Renal cortical epithelial cell (primary cell): ENCODE measurements around the gene ARAP2. TPM values are rescaled to one million over a fixed set of nuclear protein-coding genes. Genes with fewer than 3 reads are reported as not detected.

Experiments
- DNase-seq: peaks from one replicate; pipeline ENCODE4 v3.0.0-alpha.2; 2011; ENCODE audit warnings: low read depth
- total RNA-seq: library from RNA; depleted of rRNA; stranded (reverse); fragments of >200 nt; gene quantifications from 2 replicates; pipeline ENCODE4 v1.2.3, GENCODE V29; 2014

ARAP2 gene
- total RNA-seq, 1 donor from 2014 or later, result 27.3 TPM

DNA sequence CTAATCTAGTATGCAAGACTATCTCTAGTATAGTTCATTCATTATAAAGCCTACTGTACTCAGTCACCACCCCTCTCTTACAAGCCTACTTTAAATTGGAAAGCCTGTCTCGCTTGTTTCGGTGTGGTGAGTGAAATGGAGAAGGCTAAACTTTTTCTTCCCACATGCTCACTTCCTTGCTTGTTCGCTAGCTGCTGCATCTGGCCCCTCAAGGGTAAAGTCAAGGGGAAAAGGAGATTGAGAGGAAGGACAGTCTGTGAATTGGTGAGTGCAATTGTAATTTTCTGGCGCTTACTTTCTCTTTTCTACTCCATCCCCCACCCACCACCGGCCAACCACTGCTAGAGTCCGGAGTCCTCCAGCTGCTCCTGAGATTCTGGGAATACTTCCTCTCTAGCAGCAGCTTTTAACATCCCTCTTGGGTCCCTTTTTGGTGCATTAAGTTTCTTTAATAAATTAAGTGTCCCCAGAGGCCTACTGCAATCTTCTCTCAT is 12.1 kb upstream of the ARAP2 start:
- no peak for DNase-seq

GRCh38 chr4:36255577-36255976 is 11.3 kb upstream of the ARAP2 start:
- peak; percentile 85 for DNase-seq

- DNase-seq, result no peak
Observed at GRCh38 chr4:36254371-36254770, 10.1 kb upstream of the ARAP2 start.

GRCh38 chr4:36251983-36252382 is 7.7 kb upstream of the ARAP2 start:
- DNase-seq, result no peak

DNA sequence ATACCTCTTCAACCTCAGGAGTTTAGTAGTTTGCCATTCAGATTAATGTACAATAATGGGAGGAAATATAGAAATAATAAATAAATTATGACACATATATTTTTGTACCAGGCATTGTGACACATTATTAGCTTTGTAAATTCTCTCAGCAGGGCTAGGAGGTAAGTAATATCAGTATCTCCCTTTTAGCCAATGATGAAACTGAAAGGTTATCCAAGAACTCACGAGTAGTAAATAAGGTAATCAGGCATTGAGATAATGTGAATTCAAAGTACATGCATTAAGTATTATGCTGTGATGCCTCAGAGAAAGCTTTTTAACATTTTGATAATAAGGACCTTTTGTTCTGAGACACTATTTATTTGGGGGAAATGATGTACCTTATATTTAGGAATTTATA is 5.3 kb upstream of the ARAP2 start:
- DNase-seq, result no peak

- peak; percentile 51 for DNase-seq
Observed at GRCh38 chr4:36243355-36244256, 708 bp downstream of the ARAP2 start.

DNA sequence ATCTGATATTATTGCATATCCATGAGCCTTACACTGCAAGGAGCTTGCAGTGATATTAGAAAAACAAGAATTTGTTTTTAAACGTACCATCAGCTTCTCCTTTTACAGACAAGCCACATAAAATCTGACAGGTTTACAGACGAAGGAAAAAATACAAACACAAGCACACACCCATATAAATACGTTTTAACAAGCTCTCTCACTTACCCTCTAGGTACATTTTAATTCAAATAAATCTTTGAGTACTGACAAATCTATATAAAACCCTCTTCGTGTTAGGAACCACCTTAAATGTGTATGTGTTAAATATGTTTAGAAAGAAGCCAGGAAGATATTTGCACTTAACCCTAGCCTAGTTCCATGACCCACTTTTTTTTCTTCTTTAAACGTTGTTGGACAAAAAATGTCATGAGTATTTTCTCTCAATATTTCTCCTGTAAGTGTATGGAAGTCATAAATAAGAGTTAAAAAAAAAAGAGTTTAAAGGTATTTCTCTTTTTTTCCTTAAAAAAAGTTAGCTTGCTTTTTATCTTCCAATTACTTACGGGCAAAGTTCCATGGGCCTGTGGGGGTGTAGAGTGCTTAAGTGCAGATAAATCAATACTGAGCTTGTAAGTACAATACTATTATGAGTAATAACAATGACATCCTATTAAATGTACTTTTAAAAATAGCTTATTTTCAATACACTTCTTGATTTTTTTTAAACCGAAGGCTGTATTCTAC is 1.5 kb downstream of the ARAP2 start:
- DNase-seq, result peak; percentile 36

- DNase-seq, result peak; percentile 81
Observed at GRCh38 chr4:36241771-36242170, 2.5 kb downstream of the ARAP2 start.

DNA sequence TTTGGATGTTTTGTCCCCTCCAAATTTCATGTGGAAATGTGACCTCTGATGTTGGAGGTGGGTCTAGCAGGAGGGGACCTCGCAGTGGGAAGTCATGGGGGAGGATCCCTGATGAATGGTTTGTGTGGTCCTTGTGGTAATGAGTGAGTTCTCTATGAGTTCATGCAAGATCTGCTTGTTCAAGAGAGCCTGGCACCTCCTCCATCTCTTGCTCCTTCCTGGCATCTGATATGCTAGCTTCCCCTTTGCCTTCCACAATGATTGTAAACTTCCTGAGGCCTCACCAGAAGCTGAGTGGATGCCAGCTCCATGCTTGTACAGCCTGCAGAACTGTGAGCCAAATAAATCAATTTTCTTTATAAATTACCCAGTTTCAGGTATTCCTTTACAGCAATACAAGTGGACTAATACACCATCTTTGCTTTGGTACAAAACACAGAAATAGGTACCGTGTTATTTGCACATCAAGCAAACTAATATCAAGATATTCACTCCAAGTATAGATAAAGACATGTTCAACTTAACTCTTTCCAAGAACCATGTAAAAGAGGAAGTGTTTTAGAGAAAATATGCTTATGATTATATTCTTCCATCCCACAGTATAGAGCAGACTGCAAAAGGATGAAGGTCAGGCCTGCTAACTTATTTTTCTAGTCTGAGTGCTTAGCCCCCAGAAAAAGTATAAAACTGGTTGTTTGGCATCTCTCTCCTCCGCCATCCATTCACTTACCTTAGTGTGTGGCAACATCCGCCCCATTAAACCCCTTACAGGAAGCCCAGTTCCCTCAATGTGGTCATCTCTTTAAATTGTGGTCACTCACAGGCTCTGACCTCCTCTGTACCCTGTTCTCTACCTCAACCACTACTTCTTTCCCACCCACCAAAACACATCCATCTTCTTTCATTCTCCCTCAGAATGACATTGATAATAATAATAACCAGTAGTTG is 6.7 kb downstream of the ARAP2 start:
- DNase-seq, result no peak

GRCh38 chr4:36236159-36236558 is 8.2 kb downstream of the ARAP2 start:
- DNase-seq, result no peak

GRCh38 chr4:36235306-36235705 is 9.0 kb downstream of the ARAP2 start:
- DNase-seq, result no peak

DNA sequence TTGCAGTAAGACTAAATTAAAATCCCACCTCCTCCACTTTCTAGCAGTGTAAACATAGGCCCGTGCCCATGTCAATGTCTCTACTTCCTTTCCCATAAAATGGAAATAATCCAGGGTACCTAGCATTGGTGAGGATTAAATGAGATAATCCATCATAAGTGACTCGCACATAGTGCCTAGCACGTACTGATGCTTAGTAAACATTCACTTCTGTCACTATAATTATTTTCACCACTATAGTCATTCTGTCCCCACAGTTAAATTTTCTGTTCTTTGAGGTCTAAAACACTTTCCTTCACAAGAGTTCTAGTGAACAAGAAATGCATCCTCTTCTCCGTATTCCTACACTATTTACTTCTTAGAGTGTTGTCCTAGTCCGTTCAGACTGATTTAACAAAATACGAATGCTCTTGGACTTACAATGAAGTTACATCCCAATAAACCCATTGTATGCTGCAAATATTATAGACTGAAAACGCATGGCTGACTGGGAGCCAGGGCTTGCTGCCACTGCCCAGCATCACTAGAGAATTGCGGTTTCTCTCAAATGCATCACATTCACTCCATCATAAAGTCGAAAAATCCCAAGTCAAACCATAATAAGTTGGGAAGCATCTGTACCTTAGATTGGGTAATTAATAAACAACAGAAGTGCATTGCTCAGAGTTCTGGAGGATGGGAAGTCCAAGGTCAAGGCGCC is 10.6 kb downstream of the ARAP2 start:
- DNase-seq, result no peak

GRCh38 chr4:36230534-36230933 is 13.8 kb downstream of the ARAP2 start:
- no peak for DNase-seq

DNA sequence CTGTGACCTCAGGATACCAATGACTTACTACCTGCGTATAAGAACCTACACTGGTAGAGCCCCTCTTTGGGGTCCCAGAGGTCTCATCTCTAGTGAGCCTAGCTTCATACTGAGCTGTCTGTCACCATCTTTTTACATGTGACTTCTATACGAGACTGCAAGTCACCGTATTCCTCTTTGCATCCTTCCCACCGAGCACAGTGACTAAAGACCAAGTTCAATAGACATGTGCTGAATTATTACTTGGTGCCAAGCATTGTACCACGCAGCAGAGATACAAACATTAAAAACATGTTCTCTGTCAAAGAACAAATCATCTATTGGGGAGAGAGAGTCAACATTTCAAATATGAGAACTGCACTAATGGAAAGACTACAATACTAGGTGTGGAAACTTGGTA is 16.4 kb downstream of the ARAP2 start:
- DNase-seq, result no peak

- no peak for DNase-seq
Observed at GRCh38 chr4:36226430-36227227, 17.7 kb downstream of the ARAP2 start.

- DNase-seq, result no peak
Observed at GRCh38 chr4:36224972-36225903, 19.1 kb downstream of the ARAP2 start.

GRCh38 chr4:36222702-36223101 is 21.6 kb downstream of the ARAP2 start:
- DNase-seq, result no peak

DNA sequence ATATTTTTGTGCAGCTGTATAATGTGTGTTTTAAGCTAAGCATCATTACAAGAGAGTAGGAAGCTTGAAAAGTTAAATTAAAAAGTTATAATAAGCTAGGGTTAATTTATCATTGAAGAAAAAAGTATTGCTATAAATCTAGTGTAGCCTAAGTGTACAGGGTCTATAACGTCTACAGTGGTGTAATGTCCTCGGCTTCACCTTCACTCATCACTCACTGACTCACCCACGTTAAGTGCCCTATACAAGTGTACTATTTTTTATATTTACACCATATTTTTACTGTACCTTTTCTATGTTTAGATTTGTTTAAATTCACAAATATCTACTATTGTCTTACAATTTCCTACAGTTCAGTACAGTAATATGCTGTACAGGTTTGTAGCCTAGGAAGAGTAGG is 23.5 kb downstream of the ARAP2 start:
- no peak for DNase-seq

GRCh38 chr4:36218121-36218520 is 26.2 kb downstream of the ARAP2 start:
- no peak for DNase-seq
